GM19455 (cell line): ENCODE results near the gene RPS6KA4.

Source experiments
- ATAC-seq: cut with Tn5 transposase; IDR thresholded peaks from one replicate; pipeline ENCODE4 v1.9.1; 2021; ENCODE audit not compliant: unreplicated experiment

The RPS6KA4 gene

GRCh38 chr11:64362339-64362738, 3.4 kb downstream of the RPS6KA4 start:
- ATAC-seq = no peak

GRCh38 chr11:64364435-64364834, 5.5 kb downstream of the RPS6KA4 start:
- ATAC-seq = no peak

- no peak for ATAC-seq
These were observed 5.9 kb downstream of the RPS6KA4 start for GRCh38 chr11:64364911-64365310.

GRCh38 chr11:64366751-64367150, 7.8 kb downstream of the RPS6KA4 start:
- ATAC-seq = no peak

- ATAC-seq = no peak
These were observed 9.1 kb downstream of the RPS6KA4 start for GRCh38 chr11:64367931-64368672.

- no peak for ATAC-seq
These were observed 9.7 kb downstream of the RPS6KA4 start for GRCh38 chr11:64368673-64369074.

- ATAC-seq = no peak
These were observed 10.8 kb downstream of the RPS6KA4 start for GRCh38 chr11:64369440-64370421.

- ATAC-seq = no peak
These were observed 12.2 kb downstream of the RPS6KA4 start for GRCh38 chr11:64371201-64371600.

GRCh38 chr11:64372021-64372420, 13.1 kb downstream of the RPS6KA4 start:
- ATAC-seq = no peak

GRCh38 chr11:64372802-64373597, 14.0 kb downstream of the RPS6KA4 start:
- ATAC-seq = no peak

GRCh38 chr11:64373598-64373974, 14.6 kb downstream of the RPS6KA4 start:
- no peak for ATAC-seq

- ATAC-seq = no peak
These were observed 17.1 kb downstream of the RPS6KA4 start for GRCh38 chr11:64376071-64376470.

- ATAC-seq = no peak
These were observed 19.4 kb downstream of the RPS6KA4 start for GRCh38 chr11:64378335-64378880.

- no peak for ATAC-seq
These were observed 20.2 kb downstream of the RPS6KA4 start for GRCh38 chr11:64379160-64379559.

GRCh38 chr11:64379817-64380709, 21.1 kb downstream of the RPS6KA4 start:
- ATAC-seq = no peak

- ATAC-seq = no peak
These were observed 22.4 kb downstream of the RPS6KA4 start for GRCh38 chr11:64381350-64381749.

GRCh38 chr11:64382047-64382446, 23.1 kb downstream of the RPS6KA4 start:
- no peak for ATAC-seq

- no peak for ATAC-seq
These were observed 23.6 kb downstream of the RPS6KA4 start for GRCh38 chr11:64382586-64382985.

GRCh38 chr11:64383580-64383979, 24.6 kb downstream of the RPS6KA4 start:
- no peak for ATAC-seq
